Measurements from ENCODE around the gene KCNQ2. TPM values are rescaled to one million over a fixed set of nuclear protein-coding genes. Genes with fewer than 3 reads are reported as not detected.

Gene KCNQ2
- total and polyA plus RNA-seq, 2 experiments from 2014 or later, result 68.5 to 92.4 TPM

- Histone ChIP-seq H3K27ac (ENCODE audit: low read depth) (no peak overlapping the region), H3K27me3 (ENCODE audit: insufficient read depth) (no peaks in the 10 kb centered on the region), H3K4me3 (no peak overlapping the region), H3K4me1 (ENCODE audit: insufficient read depth) (no peaks in the 10 kb centered on the region), H3K79me2 (replicated peaks; ENCODE audit: insufficient read depth) (no peaks in the 10 kb centered on the region), H2AFZ (no peak overlapping the region), H3F3A (replicated peaks; ENCODE audit: low read depth) (no peaks in the 10 kb centered on the region), H3K36me3 (ENCODE audit: insufficient read depth) (no peaks in the 10 kb centered on the region), H4K20me1 (replicated peaks; ENCODE audit: insufficient read depth) (no peaks in the 10 kb centered on the region), H3K9me2 (ENCODE audit: insufficient read depth) (no peaks in the 10 kb centered on the region), H3K4me2 (no peak overlapping the region)
- peaks cover 13% of the 10 kb centered on the region for H3K4me1 Mint-ChIP-seq
- H3K36me3 Mint-ChIP-seq (ENCODE audit: low read depth), result no peaks in the 10 kb centered on the region
- no peak overlapping the region for H3K4me3 Mint-ChIP-seq
- TF ChIP-seq ETS1 (IDR thresholded peaks at IDR 0.05) (no peak), CTCF (conservative IDR thresholded peaks at IDR 0.05; ENCODE audit: low read depth in 2 of 2) (no peak), ZNF114 (CRISPR knock-in tag; IDR thresholded peaks at IDR 0.05) (no peak), CREB1 (CRISPR knock-in tag; IDR thresholded peaks at IDR 0.05; ENCODE audit: low read depth) (no peak), STAT1 (IDR thresholded peaks at IDR 0.05; ENCODE audit: unreplicated experiment) (no peak), EZH2 (IDR thresholded peaks at IDR 0.05; ENCODE audit: low read depth, unreplicated experiment) (no peak), EZH2phosphoT487 (IDR thresholded peaks at IDR 0.05; ENCODE audit: unreplicated experiment) (no peak), REST (IDR thresholded peaks at IDR 0.05; ENCODE audit: unreplicated experiment) (no peak), POLR2AphosphoS5 (IDR thresholded peaks at IDR 0.05; ENCODE audit: low read depth) (no peak), JUNB (IDR thresholded peaks at IDR 0.05; ENCODE audit: unreplicated experiment) (no peak), ZNF462 (CRISPR knock-in tag; IDR thresholded peaks at IDR 0.05) (no peak), NANOG (IDR thresholded peaks at IDR 0.05; ENCODE audit: borderline replicate concordance) (no peak)
- H3K27ac Mint-ChIP-seq, result no peak overlapping the region
- ATAC-seq, result no peak
- DNase-seq (ENCODE audit: low spot score), result no peak
- H3K27me3 Mint-ChIP-seq (ENCODE audit: insufficient read depth, low read depth, poor library complexity), result peaks cover 8% of the 10 kb centered on the region
- H3K9me3 Mint-ChIP-seq, result no peaks in the 10 kb centered on the region
Observed at GRCh38 chr20:63368151-63368550, 104.3 kb downstream of the KCNQ2 start.

Data from GM23338 (cell line).